Measurements from ENCODE around the gene WNT9A.
"Not testable (repeated sequence)": the region's sequence is repeated elsewhere in the genome, so short reads cannot be mapped to it uniquely, and the experiment has no call there.

WNT9A gene

GRCh38 chr1:227910511-227911153 lies 37.1 kb downstream of the WNT9A start:
- no peak for DNase-seq

DNA sequence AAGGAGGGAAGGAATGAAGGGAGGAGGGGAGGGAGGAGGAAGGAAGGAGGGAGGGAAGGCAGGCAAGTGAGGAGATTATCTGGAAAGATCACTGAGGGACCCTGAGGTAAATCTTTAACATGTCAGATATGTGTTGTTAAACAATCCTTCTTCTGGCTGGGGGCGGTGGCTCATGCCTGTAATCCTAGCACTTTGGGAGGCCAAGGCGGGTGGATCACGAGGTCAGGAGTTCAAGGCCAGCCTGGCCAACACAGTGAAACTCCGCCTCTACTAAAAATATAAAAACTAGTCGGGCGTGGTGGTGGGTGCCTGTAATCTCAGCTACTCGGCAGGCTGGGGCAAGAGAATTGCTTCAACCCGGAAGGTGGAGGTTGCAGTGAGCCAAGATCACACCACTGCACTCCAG lies 37.8 kb downstream of the WNT9A start:
- not testable (repeated sequence) for DNase-seq

- no peak for DNase-seq
These were observed 38.5 kb downstream of the WNT9A start for GRCh38 chr1:227909188-227909587.

GRCh38 chr1:227908359-227908758 lies 39.4 kb downstream of the WNT9A start:
- no peak for DNase-seq

- no peak for DNase-seq
These were observed 40.2 kb downstream of the WNT9A start for GRCh38 chr1:227907439-227908015.

- DNase-seq: no peak
These were observed 41.1 kb downstream of the WNT9A start for GRCh38 chr1:227906550-227907071.

- no peak for DNase-seq
These were observed 41.9 kb downstream of the WNT9A start for GRCh38 chr1:227905573-227906487.

DNA sequence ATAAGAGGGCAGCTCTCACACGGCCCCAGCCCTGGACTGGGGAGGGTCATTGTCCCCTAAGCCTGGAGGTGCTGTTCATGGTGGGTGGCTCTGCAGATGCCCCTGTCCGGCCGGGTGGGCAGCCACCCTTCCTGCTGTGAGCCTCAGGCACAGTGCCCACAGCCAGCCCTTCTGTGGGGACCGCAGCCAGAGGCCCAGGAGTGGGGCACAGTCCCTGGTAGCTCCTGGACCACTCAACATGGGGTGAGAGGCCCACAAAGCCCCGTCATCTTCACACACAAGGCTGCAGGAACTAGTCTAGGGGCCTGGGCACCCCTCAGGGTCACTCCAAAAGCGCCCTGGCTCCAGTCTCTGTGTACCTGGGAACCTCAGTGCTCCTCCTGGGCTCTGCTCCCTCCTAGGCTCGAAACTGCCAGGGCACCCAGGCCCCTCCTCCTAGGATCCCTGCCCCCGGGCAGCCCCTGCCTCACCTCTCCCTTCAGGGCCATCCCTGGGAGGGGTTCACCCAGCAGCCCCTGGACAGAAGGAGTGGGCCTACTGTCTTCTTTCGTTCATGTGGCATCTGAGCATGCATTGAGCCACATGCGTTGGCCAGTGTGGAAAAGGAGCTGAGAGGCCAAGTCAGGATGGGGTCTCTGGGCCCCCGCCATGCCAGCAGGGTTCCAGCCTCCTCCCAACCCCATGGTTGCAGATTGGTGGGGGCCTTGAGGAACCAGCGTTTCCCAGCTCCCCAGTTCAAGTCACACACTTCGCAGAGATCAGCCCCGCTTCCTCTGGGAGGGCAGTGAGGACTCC lies 43.0 kb downstream of the WNT9A start:
- no peak for DNase-seq

GRCh38 chr1:227903614-227904501 lies 43.9 kb downstream of the WNT9A start:
- no peak for DNase-seq

GRCh38 chr1:227903061-227903521 lies 44.6 kb downstream of the WNT9A start:
- DNase-seq: no peak

DNA sequence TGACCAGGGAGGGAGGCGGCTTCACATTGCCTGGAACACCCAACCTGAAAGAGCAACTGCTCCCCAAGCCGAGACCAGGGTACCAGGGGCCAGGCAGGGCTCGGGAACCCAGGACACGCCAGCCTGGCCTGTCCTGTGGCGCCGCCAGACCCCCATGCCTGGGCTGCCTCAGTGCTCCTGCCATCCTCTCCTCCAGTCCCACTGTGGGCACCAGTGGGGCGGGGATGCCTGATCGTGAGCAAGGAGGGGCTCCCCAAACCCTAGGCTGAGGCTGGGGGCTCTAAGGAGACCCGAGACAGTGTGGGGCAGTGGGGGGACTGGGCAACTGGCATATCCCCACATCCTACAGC lies 45.1 kb downstream of the WNT9A start:
- no peak for DNase-seq

- no peak for DNase-seq
These were observed 45.7 kb downstream of the WNT9A start for GRCh38 chr1:227901906-227902640.

DNA sequence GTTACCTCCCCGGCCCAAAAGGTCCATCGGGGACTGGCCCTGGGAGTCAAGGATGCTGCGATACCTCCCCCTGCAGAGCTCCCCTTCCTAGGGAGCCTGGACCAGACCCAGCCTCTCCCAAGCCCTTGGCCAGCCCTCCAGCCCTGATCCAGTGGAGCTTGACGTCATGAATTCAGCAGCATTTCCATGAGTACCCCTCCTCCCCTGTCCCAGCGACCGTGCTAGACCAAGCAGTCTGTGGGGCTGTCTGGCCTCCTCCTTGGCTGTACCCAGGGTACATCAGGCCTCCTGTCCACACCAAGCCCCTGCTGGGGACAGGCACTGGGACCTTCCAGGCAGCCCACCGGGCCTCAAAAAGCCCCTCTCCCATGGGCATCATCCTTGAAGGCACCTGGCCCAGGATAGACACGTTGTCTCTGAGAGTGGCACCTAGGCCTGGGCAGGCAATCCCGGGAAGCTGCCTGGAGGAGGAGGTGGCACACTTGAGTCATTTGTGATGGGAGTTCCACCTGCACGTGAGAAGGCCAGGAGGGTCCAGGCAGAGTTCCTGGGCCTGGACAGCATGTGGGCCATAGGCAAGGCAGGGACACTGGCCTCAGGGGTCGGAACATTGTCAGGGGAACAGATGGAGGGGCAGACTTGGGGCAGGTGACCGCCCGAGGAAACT lies 46.4 kb downstream of the WNT9A start:
- no peak for DNase-seq

DNA sequence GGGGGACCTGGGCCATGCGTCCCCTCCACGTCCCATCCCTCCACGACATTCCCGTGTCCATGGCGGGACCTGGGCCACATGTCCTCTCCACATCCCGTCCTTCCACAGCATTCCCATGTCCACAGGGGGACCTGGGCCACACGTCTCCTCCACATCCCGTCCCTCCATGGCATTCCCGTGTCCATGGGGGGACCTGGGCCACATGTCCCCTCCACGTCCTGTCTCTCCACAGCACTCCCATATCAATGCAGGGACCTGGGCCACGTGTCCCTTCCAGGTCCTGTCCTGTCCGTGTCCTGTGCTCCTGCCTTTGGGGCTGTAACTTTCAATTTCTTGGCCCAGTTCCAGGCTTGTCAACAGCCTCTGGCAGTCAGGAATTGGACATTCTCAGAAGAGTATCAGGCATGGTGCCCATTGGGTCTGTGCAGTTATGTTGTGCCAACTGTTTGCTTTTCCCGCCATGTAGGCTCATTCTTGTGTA lies 47.1 kb downstream of the WNT9A start:
- no peak for DNase-seq

GRCh38 chr1:227899820-227900449 lies 47.8 kb downstream of the WNT9A start:
- DNase-seq: no peak

- no peak for DNase-seq
These were observed 48.5 kb downstream of the WNT9A start for GRCh38 chr1:227899141-227899819.

DNA sequence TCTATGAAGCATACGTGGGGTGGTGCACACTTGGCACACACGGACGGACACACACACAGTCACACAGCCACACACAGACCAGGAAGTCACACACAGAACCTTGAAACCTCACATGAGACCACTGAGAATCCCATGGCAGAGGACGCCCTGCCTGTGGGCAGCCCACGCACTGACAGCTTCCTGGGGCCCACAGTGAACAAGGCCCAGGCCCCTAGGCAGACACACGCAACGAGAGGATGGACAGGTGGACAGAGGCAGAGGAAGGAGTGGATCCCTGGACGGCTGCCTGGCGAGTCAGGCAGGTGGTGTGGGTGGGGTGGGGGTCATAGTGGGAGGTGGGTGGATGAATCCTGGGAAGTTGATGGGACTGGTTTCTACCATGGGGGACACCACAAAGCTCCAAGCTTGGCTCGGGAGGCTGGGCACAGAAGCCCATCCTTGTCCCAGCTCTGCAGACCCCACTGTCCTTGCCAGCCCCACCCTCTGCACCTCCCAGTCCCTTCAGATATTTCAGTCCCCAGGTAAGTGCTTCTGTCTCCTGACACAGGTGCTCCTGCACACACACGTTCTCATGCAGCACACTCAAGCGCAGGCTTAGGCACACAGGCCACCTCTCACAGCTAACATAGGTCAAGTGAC lies 49.1 kb downstream of the WNT9A start:
- no peak for DNase-seq

- DNase-seq: no peak
These were observed 49.9 kb downstream of the WNT9A start for GRCh38 chr1:227897704-227898438.

Measured in effector CD8-positive, alpha-beta T cell (primary cell).